HG03378 (cell line): ENCODE measurements around the gene PODXL2.

Source experiments
- ATAC-seq: cut with Tn5 transposase; IDR thresholded peaks from one replicate; pipeline ENCODE4 v1.9.1; 2021; ENCODE audit warnings: mild to moderate bottlenecking, moderate library complexity; ENCODE audit not compliant: unreplicated experiment

Gene PODXL2

GRCh38 chr3:127720985-127721935, 92.3 kb downstream of the PODXL2 start:
- ATAC-seq = no peak

- no peak for ATAC-seq
Measured at GRCh38 chr3:127722091-127722784, 93.3 kb downstream of the PODXL2 start.
